Peyer's patch (tissue), 4 donors: ENCODE data around the gene SLC25A21.

Source experiments
- POLR2A ChIP-seq, 2 donors: fragments of 450-650 bp; IDR thresholded peaks; one replicate each; pipeline ENCODE4 v1.5.1; 2017; ENCODE audit warnings: antibody characterized with exemption in 2 of 2, mild to moderate bottlenecking in 2 of 2, moderate library complexity in 2 of 2
- TF ChIP-seq, protein P1 (sequence below), 6 experiments: fragments of 450-650 bp in 4 of 6; fragments of 200-600 bp in 2 of 6; sonication (generic) in 1 of 6; IDR thresholded peaks; one replicate each; pipeline ENCODE4 v1.5.1; 2017 to 2019; ENCODE audit warnings: antibody characterized with exemption in 6 of 6, mild to moderate bottlenecking in 3 of 6, moderate library complexity in 1 of 6

DNA sequence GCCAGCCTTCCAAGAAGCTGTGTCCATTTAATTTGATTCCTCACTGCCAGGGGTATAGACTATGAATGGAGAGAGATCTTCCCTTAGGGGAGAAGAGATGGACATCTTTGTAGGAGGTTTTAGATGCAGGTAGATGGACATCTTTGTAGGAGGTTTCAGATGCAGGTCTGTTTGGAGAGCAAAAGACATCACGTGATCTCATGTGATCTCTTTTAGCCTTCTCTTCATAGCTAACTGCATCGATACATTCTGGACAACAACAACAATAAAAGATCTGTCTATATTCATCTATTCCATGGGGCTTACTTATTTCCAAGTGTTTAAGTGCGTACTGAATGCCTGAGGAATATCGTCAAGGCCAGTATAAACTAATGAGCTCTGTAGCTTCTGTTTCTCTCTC lies 347.6 kb downstream of the SLC25A21 start:
- TF ChIP-seq, protein P1, sequence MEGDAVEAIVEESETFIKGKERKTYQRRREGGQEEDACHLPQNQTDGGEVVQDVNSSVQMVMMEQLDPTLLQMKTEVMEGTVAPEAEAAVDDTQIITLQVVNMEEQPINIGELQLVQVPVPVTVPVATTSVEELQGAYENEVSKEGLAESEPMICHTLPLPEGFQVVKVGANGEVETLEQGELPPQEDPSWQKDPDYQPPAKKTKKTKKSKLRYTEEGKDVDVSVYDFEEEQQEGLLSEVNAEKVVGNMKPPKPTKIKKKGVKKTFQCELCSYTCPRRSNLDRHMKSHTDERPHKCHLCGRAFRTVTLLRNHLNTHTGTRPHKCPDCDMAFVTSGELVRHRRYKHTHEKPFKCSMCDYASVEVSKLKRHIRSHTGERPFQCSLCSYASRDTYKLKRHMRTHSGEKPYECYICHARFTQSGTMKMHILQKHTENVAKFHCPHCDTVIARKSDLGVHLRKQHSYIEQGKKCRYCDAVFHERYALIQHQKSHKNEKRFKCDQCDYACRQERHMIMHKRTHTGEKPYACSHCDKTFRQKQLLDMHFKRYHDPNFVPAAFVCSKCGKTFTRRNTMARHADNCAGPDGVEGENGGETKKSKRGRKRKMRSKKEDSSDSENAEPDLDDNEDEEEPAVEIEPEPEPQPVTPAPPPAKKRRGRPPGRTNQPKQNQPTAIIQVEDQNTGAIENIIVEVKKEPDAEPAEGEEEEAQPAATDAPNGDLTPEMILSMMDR (IDR thresholded peaks at IDR 0.05) = no peak
- TF ChIP-seq POLR2A (IDR thresholded peaks at IDR 0.05) = no peak
